Left colon (tissue), 2 donors: ENCODE measurements around the gene MARS1. TPM values are rescaled to one million over a fixed set of nuclear protein-coding genes. Genes with fewer than 3 reads are reported as not detected.

Experiments
- ATAC-seq: fragments of 200-7000 bp; cut with Tn5 transposase; one replicate; pipeline ENCODE4 v1.9.1; 2020; ENCODE audit warnings: mild to moderate bottlenecking, moderate library complexity
- DNase-seq, 2 donors: peaks; one replicate each; pipeline ENCODE4 v3.0.0-alpha.2; 2020
- intact Hi-C, 2 donors: fragments of 100-400 bp; cut with DNase I in 1 of 2; cut with micrococcal nuclease in 1 of 2; formaldehyde crosslinking; loops; one replicate each; pipeline versions ENCODE4 v1.11.2 to v1.14.0; 2022; cut with DNase I, micrococcal nuclease
- total RNA-seq, 2 donors: library from RNA; stranded (reverse); fragmentation: NEBNext Ultra II Directional; extraction: Animal tissue kit (Norgen Biotek cat#: 25700); gene quantifications; one replicate each; pipeline ENCODE4 v1.2.1, GENCODE V29; 2021
- donor health status: DM: no; HTN: no; CAD: no.
- donor health status: DM: yes; HTN: yes; CAD: no.

Gene MARS1
- total RNA-seq, 2 donors from 2014 or later = 89.3 to 125 TPM

GRCh38 chr12:57467915-57468314 is 20.0 kb upstream of the MARS1 start:
- intact Hi-C loops = no loop called here
- no peak for ATAC-seq
- no peak for DNase-seq

- no peak for ATAC-seq
- no peak for DNase-seq
- intact Hi-C loops = no loop called here
Measured at GRCh38 chr12:57469296-57470164, 18.3 kb upstream of the MARS1 start.

- DNase-seq = no peak
- intact Hi-C loops = no loop called here
- peak; percentile 37 for ATAC-seq
Measured at GRCh38 chr12:57470286-57470969, 17.4 kb upstream of the MARS1 start.

- DNase-seq (peak in 1 of 2 donors; percentile 46), ATAC-seq (peak; percentile 87)
- intact Hi-C loops = no loop called here
Measured at GRCh38 chr12:57470970-57471656, 16.8 kb upstream of the MARS1 start.

- ATAC-seq = no peak
- DNase-seq = no peak
- intact Hi-C loops = no loop called here
Measured at GRCh38 chr12:57471661-57472060, 16.2 kb upstream of the MARS1 start.

GRCh38 chr12:57472391-57472790 is 15.5 kb upstream of the MARS1 start:
- intact Hi-C loops = no loop called here
- DNase-seq (no peak), ATAC-seq (no peak)

GRCh38 chr12:57473392-57473791 is 14.5 kb upstream of the MARS1 start:
- ATAC-seq = no peak

GRCh38 chr12:57473886-57474285 is 14.0 kb upstream of the MARS1 start:
- no peak for DNase-seq
- intact Hi-C loops = no loop called here
- no peak for ATAC-seq

More at GRCh38 chr12:57473392-57473791, 14.5 kb upstream of the MARS1 start:
- intact Hi-C loops = no loop called here
- DNase-seq = no peak

- DNase-seq (no peak), ATAC-seq (no peak)
- intact Hi-C loops = no loop called here
Measured at GRCh38 chr12:57474430-57474829, 13.4 kb upstream of the MARS1 start.

GRCh38 chr12:57474862-57475261 is 13.0 kb upstream of the MARS1 start:
- no peak for ATAC-seq
- no peak for DNase-seq
- intact Hi-C loops = no loop called here

- ATAC-seq (peak; percentile 42), DNase-seq (peak in 1 of 2 donors; percentile 47)
- intact Hi-C loops = no loop called here
Measured at GRCh38 chr12:57475271-57476161, 12.4 kb upstream of the MARS1 start.

- ATAC-seq (peak; percentile 5), DNase-seq (peak in 1 of 2 donors; percentile 61)
- intact Hi-C loops = no loop called here
Measured at GRCh38 chr12:57476162-57476992, 11.5 kb upstream of the MARS1 start.

- DNase-seq (no peak), ATAC-seq (no peak)
- intact Hi-C loops = no loop called here
Measured at GRCh38 chr12:57476993-57477709, 10.7 kb upstream of the MARS1 start.

GRCh38 chr12:57477710-57478681 is 9.9 kb upstream of the MARS1 start:
- DNase-seq = no peak
- intact Hi-C loops = no loop called here
- peak; percentile 13 for ATAC-seq

- no peak for DNase-seq
- intact Hi-C loops = no loop called here
- ATAC-seq = no peak
Measured at GRCh38 chr12:57479043-57479375, 8.9 kb upstream of the MARS1 start.

- DNase-seq (no peak), ATAC-seq (no peak)
- intact Hi-C loops = no loop called here
Measured at GRCh38 chr12:57479376-57480115, 8.3 kb upstream of the MARS1 start, which contains the start of gene ARHGAP9. TSS of gene ARHGAP9 (minus strand) at chr12:57479866. CDS start at chr12:57479406, 460 bp downstream.
